ENCODE results near the gene FRA10AC1. TPM values are rescaled to one million over a fixed set of nuclear protein-coding genes. Genes with fewer than 3 reads are reported as not detected.

The FRA10AC1 gene
- polyA plus RNA-seq, 1 experiment: 12.1 TPM

GRCh38 chr10:93628858-93629257 is 73.5 kb downstream of the FRA10AC1 start:
- no peak overlapping the region for H3K4me3 ChIP-seq (ENCODE audit: low read depth, low read length)
- H3K9me3 ChIP-seq (ENCODE audit: control insufficient read depth, insufficient read depth, low read length): no peaks in the 10 kb centered on the region
- CTCF ChIA-PET: no interaction called here
- no peak for TF ChIP-seq CTCF (IDR thresholded peaks at IDR 0.05; ENCODE audit: low read depth, low read length)
- POLR2A ChIA-PET: no interaction called here
- DNase-seq (ENCODE audit: low read depth, low spot score): no peak
- no peak overlapping the region for H3K27ac ChIP-seq (ENCODE audit: low read depth, low read length)
- H3K27me3 ChIP-seq (ENCODE audit: control insufficient read depth, insufficient read depth, low read length): peaks cover 12% of the 10 kb centered on the region

GRCh38 chr10:93622942-93623341 is 79.5 kb downstream of the FRA10AC1 start:
- CTCF ChIA-PET: no interaction called here
- no peak overlapping the region for H3K4me3 ChIP-seq (ENCODE audit: low read depth, low read length)
- H3K27me3 ChIP-seq (ENCODE audit: control insufficient read depth, insufficient read depth, low read length): peaks cover 14% of the 10 kb centered on the region
- no peak for DNase-seq (ENCODE audit: low read depth, low spot score)
- no peaks in the 10 kb centered on the region for H3K9me3 ChIP-seq (ENCODE audit: control insufficient read depth, insufficient read depth, low read length)
- H3K27ac ChIP-seq (ENCODE audit: low read depth, low read length): no peak overlapping the region
- no peak for TF ChIP-seq CTCF (IDR thresholded peaks at IDR 0.05; ENCODE audit: low read depth, low read length)
- POLR2A ChIA-PET: no interaction called here

GRCh38 chr10:93620925-93621324 is 81.5 kb downstream of the FRA10AC1 start:
- ChIA-PET POLR2A (no interaction called here), CTCF (interaction anchor here (0.9 kb wide), 1 partner anchor 66 kb away, joined by 4 read pairs; no protein-coding TSS in a partner anchor)
- TF ChIP-seq CTCF (IDR thresholded peaks at IDR 0.05; ENCODE audit: low read depth, low read length): no peak
- Histone ChIP-seq H3K27me3 (ENCODE audit: control insufficient read depth, insufficient read depth, low read length) (peaks cover 17% of the 10 kb centered on the region), H3K27ac (ENCODE audit: low read depth, low read length) (no peak overlapping the region), H3K9me3 (ENCODE audit: control insufficient read depth, insufficient read depth, low read length) (no peaks in the 10 kb centered on the region), H3K4me3 (ENCODE audit: low read depth, low read length) (no peak overlapping the region)
- DNase-seq (ENCODE audit: low read depth, low spot score): no peak

Other genes with a start within 250 kb of the FRA10AC1 start
- gene MYOF, start 220.3 kb downstream of the FRA10AC1 start, polyA plus RNA-seq (2011; rRNA removed): 254 and 275 TPM in 2 replicates
- 10.0 and 16.3 TPM in 2 replicates for gene CEP55, start 206.0 kb downstream of the FRA10AC1 start, polyA plus RNA-seq (2011; rRNA removed)
- gene FFAR4, start 135.9 kb downstream of the FRA10AC1 start, polyA plus RNA-seq (2011; rRNA removed): not detected in 2 replicates
- not detected in 2 replicates for gene RBP4, start 101.4 kb downstream of the FRA10AC1 start, polyA plus RNA-seq (2011; rRNA removed)
- gene PDE6C, start 90.1 kb downstream of the FRA10AC1 start, polyA plus RNA-seq (2011; rRNA removed): not detected in 2 replicates
- gene LGI1, start 55.3 kb upstream of the FRA10AC1 start, polyA plus RNA-seq (2011; rRNA removed): not detected in 2 replicates
- gene SLC35G1, start 191.4 kb upstream of the FRA10AC1 start, polyA plus RNA-seq (2011; rRNA removed): 6.7 and 7.0 TPM in 2 replicates

All from AG04450 (cell line).